GM12801 (cell line): ENCODE data around the gene PCDH9.

Experiments
- TF ChIP-seq, protein P1 (sequence below): IDR thresholded peaks from one replicate; pipeline ENCODE4 v1.5.1; 2011; ENCODE audit warnings: control low read depth; ENCODE audit not compliant: insufficient read length; ENCODE audit errors: extremely low read depth

Gene PCDH9

GRCh38 chr13:67229481-67230403 is at the start of gene PCDH9:
PCDH9 (minus strand) TSS chr13:67230336; CDS start chr13:67228440, 1,896 bp downstream.
- TF ChIP-seq, protein P1, sequence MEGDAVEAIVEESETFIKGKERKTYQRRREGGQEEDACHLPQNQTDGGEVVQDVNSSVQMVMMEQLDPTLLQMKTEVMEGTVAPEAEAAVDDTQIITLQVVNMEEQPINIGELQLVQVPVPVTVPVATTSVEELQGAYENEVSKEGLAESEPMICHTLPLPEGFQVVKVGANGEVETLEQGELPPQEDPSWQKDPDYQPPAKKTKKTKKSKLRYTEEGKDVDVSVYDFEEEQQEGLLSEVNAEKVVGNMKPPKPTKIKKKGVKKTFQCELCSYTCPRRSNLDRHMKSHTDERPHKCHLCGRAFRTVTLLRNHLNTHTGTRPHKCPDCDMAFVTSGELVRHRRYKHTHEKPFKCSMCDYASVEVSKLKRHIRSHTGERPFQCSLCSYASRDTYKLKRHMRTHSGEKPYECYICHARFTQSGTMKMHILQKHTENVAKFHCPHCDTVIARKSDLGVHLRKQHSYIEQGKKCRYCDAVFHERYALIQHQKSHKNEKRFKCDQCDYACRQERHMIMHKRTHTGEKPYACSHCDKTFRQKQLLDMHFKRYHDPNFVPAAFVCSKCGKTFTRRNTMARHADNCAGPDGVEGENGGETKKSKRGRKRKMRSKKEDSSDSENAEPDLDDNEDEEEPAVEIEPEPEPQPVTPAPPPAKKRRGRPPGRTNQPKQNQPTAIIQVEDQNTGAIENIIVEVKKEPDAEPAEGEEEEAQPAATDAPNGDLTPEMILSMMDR = no peak

DNA sequence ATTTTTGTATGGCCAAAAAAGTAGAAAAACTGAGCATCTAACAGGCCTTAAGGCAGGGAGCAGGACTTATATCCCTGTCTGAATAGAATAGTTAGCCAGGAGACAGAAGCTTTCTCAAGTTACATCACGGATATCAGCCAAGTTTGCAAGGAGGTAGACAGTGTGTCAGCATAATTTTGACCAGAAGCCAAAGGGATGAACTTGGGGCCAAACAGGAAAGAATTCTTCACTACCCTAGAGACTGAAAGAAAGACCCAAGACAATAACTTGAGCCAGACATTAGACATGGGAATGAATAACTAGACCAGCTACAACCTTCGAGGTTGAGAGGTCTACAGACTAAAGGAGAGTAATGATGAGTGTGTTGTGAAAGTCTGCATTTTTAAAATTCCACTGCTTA is 48.1 kb upstream of the PCDH9 start:
- TF ChIP-seq, protein P1 = no peak

GRCh38 chr13:67277581-67277980 is 47.4 kb upstream of the PCDH9 start:
- TF ChIP-seq, protein P1 = no peak

GRCh38 chr13:67275351-67275960 is 45.3 kb upstream of the PCDH9 start:
- TF ChIP-seq, protein P1 = no peak

DNA sequence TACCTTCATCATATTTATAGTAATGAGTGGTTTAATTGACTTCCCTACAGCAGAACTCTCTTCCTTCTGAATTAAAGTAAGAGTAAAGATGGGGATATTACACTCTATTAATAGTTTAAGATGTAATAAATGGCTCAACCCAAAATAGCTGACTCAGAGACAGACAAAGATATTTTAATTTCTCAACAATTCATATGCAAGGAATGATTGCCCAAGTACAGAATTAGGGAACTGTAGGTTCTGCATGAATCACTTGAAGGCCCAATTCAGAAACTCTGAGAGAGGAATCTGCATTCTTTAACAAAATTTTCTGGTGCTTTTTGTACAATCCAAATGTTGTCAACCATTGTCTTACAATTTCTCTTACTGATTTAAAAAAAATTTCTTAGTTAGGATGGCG is 42.9 kb upstream of the PCDH9 start:
- TF ChIP-seq, protein P1 = no peak

GRCh38 chr13:67267136-67267535 is 37.0 kb upstream of the PCDH9 start:
- TF ChIP-seq, protein P1 = no peak

DNA sequence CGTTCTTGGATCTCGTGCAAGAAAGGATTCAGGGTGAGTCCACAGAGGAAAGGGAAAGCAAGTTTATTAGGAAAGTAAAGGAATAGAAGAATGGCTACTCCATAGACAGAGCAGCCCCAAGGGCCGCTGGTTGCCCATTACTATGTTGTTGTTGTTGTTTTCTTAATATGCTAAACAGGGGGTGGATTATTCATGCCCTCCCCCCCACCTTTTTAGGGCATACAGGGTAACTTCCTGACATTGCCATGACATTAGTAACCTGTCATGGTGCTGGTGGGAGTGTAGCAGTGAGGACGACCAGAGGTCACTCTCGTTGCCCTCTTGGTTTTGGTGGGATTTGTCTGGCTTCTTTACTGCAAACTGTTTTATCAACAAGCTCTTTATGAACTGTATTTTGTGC is 29.1 kb upstream of the PCDH9 start:
- TF ChIP-seq, protein P1 = no peak
